ENCODE results near the gene LSAMP. TPM values are rescaled to one million over a fixed set of nuclear protein-coding genes. Genes with fewer than 3 reads are reported as not detected.

The LSAMP gene
- total and polyA plus RNA-seq, 2 donors, result 0.71 to 1.5 TPM

DNA sequence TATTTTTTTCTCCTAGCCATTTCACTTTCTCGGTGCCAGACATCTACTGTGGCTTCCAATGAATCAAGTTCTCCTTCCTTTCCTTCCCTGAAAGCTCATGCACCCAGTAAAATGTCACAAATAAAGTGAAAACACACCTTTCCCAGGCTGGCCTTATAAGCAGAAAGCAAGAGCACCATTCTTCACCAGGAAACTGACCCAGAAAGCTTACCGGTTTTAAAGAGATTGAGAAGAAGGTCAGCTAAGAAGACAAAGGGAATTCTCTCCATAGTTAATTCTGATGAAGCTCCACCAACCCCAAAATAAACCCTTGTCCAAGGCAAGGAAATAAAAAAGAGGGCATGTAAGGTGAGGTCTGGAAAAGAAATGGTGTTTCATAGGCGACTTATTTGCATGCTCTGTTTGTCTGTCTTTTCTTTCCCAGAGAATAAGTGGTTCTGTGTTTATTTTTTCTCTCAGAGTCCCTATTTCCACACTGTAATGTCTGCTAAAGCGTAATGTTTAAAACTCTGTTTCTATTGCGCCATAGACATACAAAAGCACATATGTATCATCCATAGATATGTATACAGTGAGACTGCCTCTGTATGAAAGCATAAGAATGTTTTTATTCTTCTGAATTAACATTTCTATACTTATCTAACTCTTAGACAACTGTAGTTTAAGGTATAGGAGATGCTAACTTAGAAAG, 2.8 kb downstream of the LSAMP start:
- peaks cover 0 to 10% of the 10 kb centered on the region in 2 donors for H3K27me3 ChIP-seq (ENCODE audit: control insufficient read depth in 2 of 2, insufficient read depth in 1 of 2, low read length in 1 of 2)
- H3K4me1 ChIP-seq (ENCODE audit: control insufficient read depth in 2 of 2, insufficient read depth in 2 of 2, low read length in 2 of 2), result no peaks in the 10 kb centered on the region
- 74% methylated on average over 5 of the region's 5 CpGs for WGBS
- H3K36me3 ChIP-seq (ENCODE audit: control insufficient read depth in 2 of 2, insufficient read depth in 2 of 2, low read length in 1 of 2), result no peaks in the 10 kb centered on the region
- H3K4me3 ChIP-seq (ENCODE audit: low read length in 2 of 2), result no peak overlapping the region
- no peak overlapping the region for H3K27ac ChIP-seq (ENCODE audit: low read depth in 1 of 2, low read length in 1 of 2)
- H3K9me3 ChIP-seq (ENCODE audit: control insufficient read depth in 2 of 2, insufficient read depth in 1 of 2, low read length in 1 of 2), result no peaks in the 10 kb centered on the region
- DNase-seq (ENCODE audit: low read depth in 6 of 9, low spot score in 9 of 9), result no peak

DNA sequence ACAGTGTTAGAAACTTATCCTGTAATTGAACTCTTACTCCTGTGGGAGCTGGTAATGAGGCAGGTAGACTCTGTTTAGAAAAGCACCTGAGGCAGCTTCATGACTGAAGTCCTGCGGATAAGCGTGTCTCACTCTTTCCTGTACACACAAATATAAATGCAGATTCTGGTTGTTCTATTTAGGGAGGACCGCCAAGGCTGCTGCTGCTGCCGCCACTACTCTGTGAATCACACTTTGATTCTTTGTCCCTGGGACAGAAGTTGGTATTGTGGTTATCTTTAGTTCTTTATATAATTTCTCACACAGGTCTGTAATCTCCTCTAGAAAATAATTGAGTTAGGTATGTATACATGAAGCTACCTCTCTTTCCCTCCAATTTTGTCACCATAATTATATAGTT, 3.6 kb downstream of the LSAMP start:
- no peak for DNase-seq (ENCODE audit: low read depth in 6 of 9, low spot score in 9 of 9)
- Histone ChIP-seq H3K4me1 (ENCODE audit: control insufficient read depth in 2 of 2, insufficient read depth in 2 of 2, low read length in 2 of 2) (no peaks in the 10 kb centered on the region), H3K4me3 (ENCODE audit: low read length in 2 of 2) (no peak overlapping the region), H3K9me3 (ENCODE audit: control insufficient read depth in 2 of 2, insufficient read depth in 1 of 2, low read length in 1 of 2) (no peaks in the 10 kb centered on the region), H3K36me3 (ENCODE audit: control insufficient read depth in 2 of 2, insufficient read depth in 2 of 2, low read length in 1 of 2) (no peaks in the 10 kb centered on the region), H3K27ac (ENCODE audit: low read depth in 1 of 2, low read length in 1 of 2) (no peak overlapping the region), H3K27me3 (ENCODE audit: control insufficient read depth in 2 of 2, insufficient read depth in 1 of 2, low read length in 1 of 2) (peaks cover 0 to 10% of the 10 kb centered on the region in 2 donors)
- 94% methylated on average over 4 of the region's 4 CpGs for WGBS

DNA sequence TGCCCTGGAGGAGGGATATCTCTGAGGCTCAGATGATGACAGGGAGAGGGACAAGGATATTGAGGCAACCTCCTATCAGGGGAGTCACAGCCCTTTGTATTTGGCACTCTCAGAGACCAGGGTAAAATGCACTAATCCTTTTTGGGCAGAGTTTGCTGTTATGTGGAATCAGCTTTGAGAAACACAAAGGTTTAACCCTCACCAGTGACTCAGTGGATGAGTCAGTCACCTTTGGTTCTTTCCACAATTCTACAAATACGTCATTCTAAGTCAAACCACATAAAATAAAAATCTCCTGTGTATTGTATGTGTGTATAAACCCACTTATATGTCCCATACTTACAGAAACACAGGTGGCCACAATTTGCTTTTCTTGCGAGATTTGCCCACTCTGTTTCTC, 5.1 kb downstream of the LSAMP start:
- Histone ChIP-seq H3K27me3 (ENCODE audit: control insufficient read depth in 2 of 2, insufficient read depth in 1 of 2, low read length in 1 of 2) (peaks cover 0 to 9% of the 10 kb centered on the region in 2 donors), H3K4me3 (ENCODE audit: low read length in 2 of 2) (no peak overlapping the region), H3K27ac (ENCODE audit: low read depth in 1 of 2, low read length in 1 of 2) (no peak overlapping the region), H3K36me3 (ENCODE audit: control insufficient read depth in 2 of 2, insufficient read depth in 2 of 2, low read length in 1 of 2) (no peaks in the 10 kb centered on the region), H3K9me3 (ENCODE audit: control insufficient read depth in 2 of 2, insufficient read depth in 1 of 2, low read length in 1 of 2) (no peaks in the 10 kb centered on the region), H3K4me1 (ENCODE audit: control insufficient read depth in 2 of 2, insufficient read depth in 2 of 2, low read length in 2 of 2) (no peaks in the 10 kb centered on the region)
- no peak for DNase-seq (ENCODE audit: low read depth in 6 of 9, low spot score in 9 of 9)
- WGBS, result 88% methylated on average over 2 of the region's 2 CpGs

DNA sequence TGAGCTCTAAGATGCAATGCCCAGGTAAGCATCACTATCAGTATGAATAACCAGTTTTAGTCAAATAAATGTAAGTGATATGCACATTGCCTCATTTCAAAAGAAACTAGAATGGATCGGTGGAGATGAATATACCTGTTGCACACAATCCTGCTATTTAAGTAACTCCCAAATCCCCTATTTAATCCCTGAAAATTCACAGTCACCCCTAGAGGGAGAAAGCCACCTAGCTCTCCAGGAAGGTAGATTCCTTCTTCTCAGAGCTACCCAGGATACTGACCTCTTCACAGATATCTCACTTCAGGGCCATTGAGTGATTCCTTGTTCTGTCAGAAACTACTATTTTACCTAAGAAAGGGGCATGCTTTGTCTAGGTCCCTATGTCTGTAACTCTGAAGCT, 11.7 kb downstream of the LSAMP start:
- DNase-seq (ENCODE audit: low read depth in 6 of 9, low spot score in 9 of 9), result no peak
- H3K4me1 ChIP-seq (ENCODE audit: control insufficient read depth in 2 of 2, insufficient read depth in 2 of 2, low read length in 2 of 2), result no peaks in the 10 kb centered on the region
- H3K9me3 ChIP-seq (ENCODE audit: control insufficient read depth in 2 of 2, insufficient read depth in 1 of 2, low read length in 1 of 2), result no peaks in the 10 kb centered on the region
- H3K27ac ChIP-seq (ENCODE audit: low read depth in 1 of 2, low read length in 1 of 2), result no peak overlapping the region
- H3K27me3 ChIP-seq (ENCODE audit: control insufficient read depth in 2 of 2, insufficient read depth in 1 of 2, low read length in 1 of 2), result no peaks in the 10 kb centered on the region
- no peaks in the 10 kb centered on the region for H3K36me3 ChIP-seq (ENCODE audit: control insufficient read depth in 2 of 2, insufficient read depth in 2 of 2, low read length in 1 of 2)
- 97% methylated on average over 1 of the region's 1 CpG for WGBS
- no peak overlapping the region for H3K4me3 ChIP-seq (ENCODE audit: low read length in 2 of 2)

DNA sequence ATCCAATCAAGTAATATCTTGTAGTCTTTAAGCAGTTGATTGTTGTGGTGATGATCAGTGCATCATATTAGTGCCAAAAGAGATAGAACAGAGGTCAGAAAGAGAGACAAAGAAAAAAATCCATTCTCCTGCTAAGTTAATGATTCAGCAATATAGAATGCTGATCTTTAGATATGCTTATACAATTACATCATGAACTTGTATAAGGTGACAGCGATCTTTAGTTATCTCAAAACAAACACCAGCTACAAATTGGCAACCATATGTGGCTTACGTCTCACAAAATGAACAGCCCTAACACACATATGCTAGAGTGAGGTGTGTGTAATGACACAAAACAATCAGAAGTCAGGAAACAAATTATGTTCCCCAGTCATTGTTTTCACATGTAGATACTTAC, 12.5 kb downstream of the LSAMP start:
- no peak overlapping the region for H3K27ac ChIP-seq (ENCODE audit: low read depth in 1 of 2, low read length in 1 of 2)
- H3K27me3 ChIP-seq (ENCODE audit: control insufficient read depth in 2 of 2, insufficient read depth in 1 of 2, low read length in 1 of 2), result no peaks in the 10 kb centered on the region
- no peak overlapping the region for H3K4me3 ChIP-seq (ENCODE audit: low read length in 2 of 2)
- 89% methylated on average over 2 of the region's 2 CpGs for WGBS
- H3K9me3 ChIP-seq (ENCODE audit: control insufficient read depth in 2 of 2, insufficient read depth in 1 of 2, low read length in 1 of 2), result no peaks in the 10 kb centered on the region
- no peak for DNase-seq (ENCODE audit: low read depth in 6 of 9, low spot score in 9 of 9)
- H3K4me1 ChIP-seq (ENCODE audit: control insufficient read depth in 2 of 2, insufficient read depth in 2 of 2, low read length in 2 of 2), result no peaks in the 10 kb centered on the region
- H3K36me3 ChIP-seq (ENCODE audit: control insufficient read depth in 2 of 2, insufficient read depth in 2 of 2, low read length in 1 of 2), result no peaks in the 10 kb centered on the region

DNA sequence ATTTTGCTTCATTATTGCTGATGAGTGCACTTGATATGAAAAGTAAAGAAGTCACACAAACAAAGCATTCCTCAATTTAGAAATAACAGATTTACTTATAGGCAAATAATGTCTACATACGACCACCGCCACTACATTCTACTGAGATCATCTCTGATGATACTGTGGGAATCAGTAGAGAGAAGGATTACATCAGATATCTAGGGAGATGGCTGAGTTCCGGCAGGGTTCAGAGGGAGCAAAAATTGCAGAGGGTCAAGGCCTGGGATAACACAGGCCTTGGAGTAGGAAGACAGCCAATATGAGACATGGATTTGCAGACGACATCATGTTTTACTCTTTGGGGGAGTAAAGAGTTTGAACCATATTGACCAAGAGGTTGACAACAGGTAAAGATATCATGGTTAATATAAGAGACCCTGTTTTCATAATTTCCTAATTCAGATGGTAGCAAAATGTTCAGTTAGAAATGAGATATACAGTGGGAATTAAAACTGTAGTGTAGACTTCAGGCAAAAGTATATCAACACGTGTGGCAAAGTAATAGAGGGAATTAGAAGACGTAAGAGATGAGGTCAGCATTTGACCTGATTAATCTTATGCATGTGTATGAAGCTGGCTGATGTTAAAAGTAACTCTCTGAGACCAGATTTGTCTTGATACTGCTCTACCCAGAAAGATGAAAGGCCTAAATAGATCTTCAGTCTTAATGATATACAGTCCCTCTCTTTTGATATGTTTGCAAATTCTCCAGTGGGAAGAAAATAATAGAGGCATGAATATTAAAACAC, 15.6 kb downstream of the LSAMP start:
- Histone ChIP-seq H3K4me1 (ENCODE audit: control insufficient read depth in 2 of 2, insufficient read depth in 2 of 2, low read length in 2 of 2) (no peaks in the 10 kb centered on the region), H3K27me3 (ENCODE audit: control insufficient read depth in 2 of 2, insufficient read depth in 1 of 2, low read length in 1 of 2) (no peaks in the 10 kb centered on the region), H3K9me3 (ENCODE audit: control insufficient read depth in 2 of 2, insufficient read depth in 1 of 2, low read length in 1 of 2) (no peaks in the 10 kb centered on the region), H3K36me3 (ENCODE audit: control insufficient read depth in 2 of 2, insufficient read depth in 2 of 2, low read length in 1 of 2) (no peaks in the 10 kb centered on the region), H3K27ac (ENCODE audit: low read depth in 1 of 2, low read length in 1 of 2) (no peak overlapping the region), H3K4me3 (ENCODE audit: low read length in 2 of 2) (no peak overlapping the region)
- no peak for DNase-seq (ENCODE audit: low read depth in 6 of 9, low spot score in 9 of 9)
- 93% methylated on average over 6 of the region's 6 CpGs for WGBS

DNA sequence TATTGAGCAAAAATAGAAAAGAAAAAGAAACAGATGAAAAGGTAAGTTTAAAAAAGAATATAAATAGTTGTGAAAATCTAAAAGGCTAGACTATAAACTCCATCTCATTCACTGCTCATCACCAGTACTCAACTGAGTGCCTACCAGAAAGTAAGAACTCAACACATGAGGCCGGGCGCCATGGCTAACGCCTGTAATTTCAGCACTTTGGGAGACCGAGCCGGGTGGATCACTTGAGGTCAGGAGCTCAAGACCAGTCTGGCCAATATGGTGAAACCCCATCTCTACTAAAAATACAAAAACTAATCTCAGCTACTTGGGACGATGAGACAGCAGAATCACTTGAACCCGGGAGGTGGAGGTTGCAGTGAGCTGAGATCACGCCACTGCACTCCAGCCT, 19.3 kb downstream of the LSAMP start:
- no peak overlapping the region for H3K4me3 ChIP-seq (ENCODE audit: low read length in 2 of 2)
- no peaks in the 10 kb centered on the region for H3K9me3 ChIP-seq (ENCODE audit: control insufficient read depth in 2 of 2, insufficient read depth in 1 of 2, low read length in 1 of 2)
- no peaks in the 10 kb centered on the region for H3K4me1 ChIP-seq (ENCODE audit: control insufficient read depth in 2 of 2, insufficient read depth in 2 of 2, low read length in 2 of 2)
- WGBS, result 94% methylated on average over 8 of the region's 8 CpGs
- no peaks in the 10 kb centered on the region for H3K27me3 ChIP-seq (ENCODE audit: control insufficient read depth in 2 of 2, insufficient read depth in 1 of 2, low read length in 1 of 2)
- H3K27ac ChIP-seq (ENCODE audit: low read depth in 1 of 2, low read length in 1 of 2), result no peak overlapping the region
- H3K36me3 ChIP-seq (ENCODE audit: control insufficient read depth in 2 of 2, insufficient read depth in 2 of 2, low read length in 1 of 2), result no peaks in the 10 kb centered on the region
- DNase-seq (ENCODE audit: low read depth in 6 of 9, low spot score in 9 of 9), result no peak

DNA sequence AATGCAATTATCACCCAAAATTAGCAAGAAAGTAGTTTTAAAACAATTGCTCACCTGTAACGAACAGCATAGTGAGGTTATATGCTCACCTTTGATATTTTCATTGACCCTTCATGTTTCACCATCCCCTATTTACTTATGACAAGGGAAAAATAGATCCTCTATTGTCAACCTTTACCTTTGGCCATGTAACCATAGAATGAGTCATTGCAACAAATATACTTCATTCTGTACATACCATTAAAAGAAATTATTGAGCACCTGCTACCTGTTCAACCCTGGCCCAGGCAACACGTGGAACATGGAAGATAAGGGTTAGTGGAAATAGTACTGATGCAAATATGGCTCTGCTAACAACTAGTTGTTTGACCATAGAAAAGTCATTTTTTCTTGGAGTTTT, 20.2 kb downstream of the LSAMP start:
- Histone ChIP-seq H3K9me3 (ENCODE audit: control insufficient read depth in 2 of 2, insufficient read depth in 1 of 2, low read length in 1 of 2) (no peaks in the 10 kb centered on the region), H3K4me3 (ENCODE audit: low read length in 2 of 2) (no peak overlapping the region), H3K36me3 (ENCODE audit: control insufficient read depth in 2 of 2, insufficient read depth in 2 of 2, low read length in 1 of 2) (no peaks in the 10 kb centered on the region), H3K4me1 (ENCODE audit: control insufficient read depth in 2 of 2, insufficient read depth in 2 of 2, low read length in 2 of 2) (no peaks in the 10 kb centered on the region), H3K27me3 (ENCODE audit: control insufficient read depth in 2 of 2, insufficient read depth in 1 of 2, low read length in 1 of 2) (no peaks in the 10 kb centered on the region), H3K27ac (ENCODE audit: low read depth in 1 of 2, low read length in 1 of 2) (no peak overlapping the region)
- DNase-seq (ENCODE audit: low read depth in 6 of 9, low spot score in 9 of 9), result no peak
- WGBS, result 82% methylated on average over 2 of the region's 2 CpGs

DNA sequence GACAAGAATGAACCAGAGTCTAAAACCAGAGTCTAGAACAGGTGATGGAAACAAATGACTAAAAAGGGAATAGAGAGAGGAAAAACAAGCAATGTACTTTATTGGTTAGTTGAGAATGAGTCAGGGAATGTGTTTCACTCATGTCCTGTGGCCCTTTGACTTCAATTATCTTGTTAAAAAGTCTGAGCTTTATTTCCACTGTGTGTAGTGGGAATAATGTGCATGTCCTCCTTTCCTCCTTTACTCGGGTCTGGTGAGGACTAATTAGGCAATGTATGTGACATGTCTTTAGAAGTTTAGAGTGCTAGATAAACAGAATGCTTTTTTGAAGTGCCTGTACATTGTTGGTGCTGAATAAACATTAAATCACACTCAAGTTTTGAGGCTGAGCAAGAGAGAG, 21.3 kb downstream of the LSAMP start:
- H3K27me3 ChIP-seq (ENCODE audit: control insufficient read depth in 2 of 2, insufficient read depth in 1 of 2, low read length in 1 of 2), result no peaks in the 10 kb centered on the region
- no peaks in the 10 kb centered on the region for H3K4me1 ChIP-seq (ENCODE audit: control insufficient read depth in 2 of 2, insufficient read depth in 2 of 2, low read length in 2 of 2)
- WGBS, result 21% methylated on average over 1 of the region's 1 CpG
- H3K36me3 ChIP-seq (ENCODE audit: control insufficient read depth in 2 of 2, insufficient read depth in 2 of 2, low read length in 1 of 2), result no peaks in the 10 kb centered on the region
- H3K27ac ChIP-seq (ENCODE audit: low read depth in 1 of 2, low read length in 1 of 2), result no peak overlapping the region
- DNase-seq (ENCODE audit: low read depth in 6 of 9, low spot score in 9 of 9), result no peak
- H3K9me3 ChIP-seq (ENCODE audit: control insufficient read depth in 2 of 2, insufficient read depth in 1 of 2, low read length in 1 of 2), result no peaks in the 10 kb centered on the region
- H3K4me3 ChIP-seq (ENCODE audit: low read length in 2 of 2), result no peak overlapping the region
